ENCODE results near the gene DNAH17.
"Not testable (repeated sequence)": the region's sequence is repeated elsewhere in the genome, so short reads cannot be mapped to it uniquely, and the experiment has no call there.

DNAH17 gene

GRCh38 chr17:78484271-78485246 lies 92.6 kb downstream of the DNAH17 start:
- DNase-seq (ENCODE audit: low read depth in 4 of 4, low spot score in 1 of 4): peak; percentile 23 to 62 (median 44)

- no peak for DNase-seq (ENCODE audit: low read depth in 4 of 4, low spot score in 1 of 4)
These were observed 97.8 kb downstream of the DNAH17 start for GRCh38 chr17:78479369-78479768.

- DNase-seq (ENCODE audit: low read depth in 4 of 4, low spot score in 1 of 4): no peak
These were observed 98.4 kb downstream of the DNAH17 start for GRCh38 chr17:78478757-78479297.

- DNase-seq (ENCODE audit: low read depth in 4 of 4, low spot score in 1 of 4): no peak
These were observed 99.1 kb downstream of the DNAH17 start for GRCh38 chr17:78477913-78478756.

GRCh38 chr17:78476973-78477372 lies 100.2 kb downstream of the DNAH17 start:
- DNase-seq (ENCODE audit: low read depth in 4 of 4, low spot score in 1 of 4): no peak

GRCh38 chr17:78476149-78476548 lies 101.0 kb downstream of the DNAH17 start:
- DNase-seq (ENCODE audit: low read depth in 4 of 4, low spot score in 1 of 4): no peak

- no peak for DNase-seq (ENCODE audit: low read depth in 4 of 4, low spot score in 1 of 4)
These were observed 102.0 kb downstream of the DNAH17 start for GRCh38 chr17:78475211-78475610.

GRCh38 chr17:78474614-78475146 lies 102.5 kb downstream of the DNAH17 start:
- no peak for DNase-seq (ENCODE audit: low read depth in 4 of 4, low spot score in 1 of 4)

GRCh38 chr17:78473951-78474613 lies 103.1 kb downstream of the DNAH17 start:
- no peak for DNase-seq (ENCODE audit: low read depth in 4 of 4, low spot score in 1 of 4)

GRCh38 chr17:78472035-78472905 lies 104.9 kb downstream of the DNAH17 start:
- no peak for DNase-seq (ENCODE audit: low read depth in 4 of 4, low spot score in 1 of 4)

GRCh38 chr17:78471635-78472034 lies 105.6 kb downstream of the DNAH17 start:
- no peak for DNase-seq (ENCODE audit: low read depth in 4 of 4, low spot score in 1 of 4)

GRCh38 chr17:78469443-78469842 lies 107.8 kb downstream of the DNAH17 start:
- no peak for DNase-seq (ENCODE audit: low read depth in 4 of 4, low spot score in 1 of 4)

GRCh38 chr17:78468366-78468765 lies 108.8 kb downstream of the DNAH17 start:
- DNase-seq (ENCODE audit: low read depth in 4 of 4, low spot score in 1 of 4): no peak

- no peak for DNase-seq (ENCODE audit: low read depth in 4 of 4, low spot score in 1 of 4)
These were observed 110.1 kb downstream of the DNAH17 start for GRCh38 chr17:78466786-78467715.

GRCh38 chr17:78466109-78466785 lies 110.9 kb downstream of the DNAH17 start:
- not testable (repeated sequence) for DNase-seq (ENCODE audit: low read depth in 4 of 4, low spot score in 1 of 4)

- no peak for DNase-seq (ENCODE audit: low read depth in 4 of 4, low spot score in 1 of 4)
These were observed 115.0 kb downstream of the DNAH17 start for GRCh38 chr17:78462148-78462547.

- no peak for DNase-seq (ENCODE audit: low read depth in 4 of 4, low spot score in 1 of 4)
These were observed 115.5 kb downstream of the DNAH17 start for GRCh38 chr17:78461799-78462053.
